Occipital lobe (tissue), 2 donors: ENCODE measurements around the gene TNFSF8. TPM values are rescaled to one million over a fixed set of nuclear protein-coding genes. Genes with fewer than 3 reads are reported as not detected.

Experiments used
- DNase-seq: peaks from one replicate; lab custom pipeline; 2025; lab: John Stamatoyannopoulos, UW
- total RNA-seq: library from RNA; depleted of rRNA; stranded (reverse); fragments of >200 nt; gene quantifications from one replicate; pipeline ENCODE4 v1.2.3, GENCODE V29; 2014

Gene TNFSF8
- total RNA-seq, 1 donor from 2014 or later = 1.1 TPM

DNA sequence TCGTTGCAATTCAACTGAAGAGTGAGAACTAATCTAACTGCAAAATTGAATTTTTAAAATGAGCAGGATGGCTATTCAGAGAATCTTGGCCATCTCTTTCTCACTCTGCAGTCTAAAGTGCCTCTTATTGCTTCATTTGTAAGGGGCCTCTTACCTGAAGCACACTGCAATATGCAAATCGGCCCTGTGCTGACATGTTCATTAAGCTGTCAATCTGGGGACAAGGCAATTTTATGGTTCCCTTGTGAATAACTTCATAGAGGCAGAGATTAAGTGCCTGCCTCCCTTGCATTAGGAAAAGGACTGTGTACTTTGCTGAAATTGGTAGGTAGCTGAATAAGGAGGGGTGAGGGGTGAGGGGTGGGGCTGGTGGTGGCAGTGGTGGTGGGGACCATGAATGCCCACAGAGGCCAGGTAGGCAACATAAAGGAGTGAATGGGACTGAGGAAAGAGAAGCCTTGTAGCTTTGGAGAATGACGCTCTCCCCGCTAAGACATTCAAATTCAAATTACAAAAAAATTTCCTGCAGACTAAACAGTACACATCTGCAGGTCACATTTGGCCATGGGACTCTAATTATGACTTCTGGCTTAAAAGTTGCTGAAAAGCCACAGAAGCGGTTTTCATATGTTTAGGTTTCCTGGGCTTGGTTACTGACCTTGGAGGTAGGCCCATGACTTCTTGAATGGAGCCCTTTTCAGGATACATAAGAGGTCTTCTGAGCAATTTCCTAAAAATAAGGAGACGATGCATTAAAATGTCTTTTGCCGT is 25.0 kb downstream of the TNFSF8 start:
- DNase-seq = no peak

DNA sequence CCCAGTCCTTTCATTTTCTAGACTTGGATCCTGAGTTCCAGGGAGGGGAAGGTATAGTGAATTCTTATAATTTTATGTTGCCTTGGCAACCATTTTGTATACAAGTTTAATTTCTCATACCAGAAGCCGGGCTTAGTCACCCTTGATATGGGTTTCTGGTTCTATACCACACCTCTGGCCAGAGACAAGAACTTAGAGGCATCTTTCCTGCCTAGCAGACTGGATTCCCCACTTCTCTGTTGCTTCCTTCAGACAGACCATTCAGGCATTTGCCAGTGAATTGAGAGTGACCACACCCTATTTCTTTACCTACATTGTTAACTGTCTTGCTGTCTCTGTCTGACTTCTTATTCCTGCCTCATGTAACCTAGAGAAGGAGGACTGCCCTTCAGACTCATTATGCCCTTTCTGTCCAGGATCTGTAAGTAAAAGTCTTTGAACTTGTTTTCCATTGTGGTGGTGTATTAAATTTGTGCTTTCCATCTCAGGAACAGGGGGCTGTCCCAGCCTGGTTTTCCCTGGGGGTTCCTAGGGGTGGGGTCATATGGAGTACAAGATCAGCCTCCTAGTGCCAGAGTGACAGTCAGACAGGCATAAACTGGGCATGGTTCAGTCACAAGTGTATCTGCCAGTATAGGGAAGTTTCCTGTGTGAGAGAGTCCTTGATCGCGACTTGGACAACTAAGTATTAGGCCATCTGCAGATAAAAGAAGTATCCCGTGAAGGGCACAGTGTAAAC is 27.4 kb downstream of the TNFSF8 start:
- DNase-seq = no peak

DNA sequence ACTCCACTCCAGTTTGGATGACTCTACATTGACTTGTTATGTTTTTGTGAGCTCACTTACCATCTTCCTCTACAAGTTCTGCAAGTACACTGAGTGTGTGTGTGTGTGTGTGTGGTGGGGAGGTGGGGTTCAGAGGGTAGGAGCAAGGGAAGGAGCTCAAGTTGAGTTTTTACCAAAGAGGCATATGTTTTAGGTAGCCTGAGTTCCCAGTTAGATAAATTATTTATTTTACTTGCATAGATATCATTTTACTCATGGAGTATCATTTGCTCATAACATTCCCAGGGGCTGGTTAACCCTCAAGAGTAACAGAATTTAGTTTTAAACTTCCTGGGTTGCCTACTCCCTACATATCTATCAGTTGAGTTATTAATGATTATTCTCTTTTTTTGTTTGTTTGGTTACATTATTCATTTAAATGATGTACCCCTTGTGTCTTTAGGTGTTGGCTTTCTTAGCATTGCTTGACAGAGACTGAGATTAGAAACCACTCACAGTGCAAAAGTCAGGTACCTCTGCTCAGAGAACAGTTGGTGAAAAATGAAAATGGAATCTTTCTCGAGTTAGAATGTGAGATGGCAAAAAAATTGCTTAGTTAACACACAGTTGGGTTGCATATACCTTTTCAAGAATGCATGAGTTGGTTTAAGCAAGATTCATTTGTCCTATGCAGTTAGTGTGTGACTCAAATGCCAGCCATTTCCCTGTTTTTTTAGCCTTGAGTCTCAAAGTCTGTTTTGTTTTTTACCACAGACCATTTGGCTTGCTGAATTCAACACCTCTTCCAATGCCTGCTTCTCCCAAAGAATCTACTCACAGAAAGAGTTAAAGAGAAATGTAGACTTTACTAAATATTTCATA is 29.2 kb downstream of the TNFSF8 start:
- DNase-seq = no peak

DNA sequence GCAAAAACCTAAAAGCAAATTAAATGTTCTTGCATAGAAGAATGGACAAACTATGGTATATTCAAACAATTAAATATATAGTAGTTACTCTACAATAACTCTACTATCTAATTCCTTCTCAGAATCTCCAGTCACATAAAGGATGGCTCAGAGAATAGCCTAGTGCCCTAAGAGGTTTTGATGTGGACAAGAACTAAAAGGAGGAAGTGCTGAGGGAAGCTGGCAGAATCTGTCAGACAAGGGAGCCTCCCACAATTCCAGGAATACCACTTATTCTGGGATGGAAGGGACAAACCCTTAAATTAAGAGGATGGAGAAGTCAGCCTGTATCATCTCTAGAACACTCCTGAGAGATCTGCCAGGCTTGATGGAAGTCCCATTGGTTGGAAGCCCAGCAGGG is 30.4 kb downstream of the TNFSF8 start:
- DNase-seq = no peak

DNA sequence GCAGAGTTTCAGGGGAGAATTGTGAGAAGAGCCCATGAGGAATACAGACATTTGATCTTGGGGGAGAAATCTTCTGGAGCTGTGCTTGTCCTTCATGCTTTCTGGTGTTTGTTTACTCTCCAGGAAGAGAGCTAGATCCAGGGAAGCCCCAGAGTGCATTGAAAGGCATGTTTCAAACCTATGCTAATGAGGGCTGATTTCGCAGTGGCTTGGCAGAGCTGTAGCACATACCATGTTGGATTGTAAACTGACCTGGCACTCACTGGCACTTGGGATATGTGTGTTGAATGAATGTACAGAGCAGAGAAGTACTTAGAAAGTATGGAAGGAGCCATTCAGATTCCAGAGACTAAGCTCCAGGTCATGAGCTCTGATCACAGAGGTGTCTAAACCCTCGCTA is 30.9 kb downstream of the TNFSF8 start:
- no peak for DNase-seq

DNA sequence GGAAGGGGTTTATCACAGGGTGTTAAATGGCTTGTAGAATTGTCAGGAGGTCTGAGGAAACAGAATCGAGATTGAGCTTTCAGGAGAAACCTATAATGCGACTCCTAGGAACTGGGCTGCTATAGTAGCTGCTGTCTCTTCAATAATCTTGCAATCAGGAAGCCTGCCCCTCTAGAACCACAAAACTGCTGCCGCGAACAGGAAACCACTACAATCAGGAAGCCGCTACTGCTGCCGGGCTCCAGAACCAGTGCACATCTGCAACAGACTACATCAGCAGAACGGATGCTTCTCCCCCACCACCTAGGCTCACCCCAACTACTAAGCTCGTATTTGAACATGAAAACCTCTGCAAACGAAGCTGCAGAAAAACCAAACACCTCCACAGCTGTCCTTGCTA is 31.6 kb downstream of the TNFSF8 start:
- no peak for DNase-seq

DNA sequence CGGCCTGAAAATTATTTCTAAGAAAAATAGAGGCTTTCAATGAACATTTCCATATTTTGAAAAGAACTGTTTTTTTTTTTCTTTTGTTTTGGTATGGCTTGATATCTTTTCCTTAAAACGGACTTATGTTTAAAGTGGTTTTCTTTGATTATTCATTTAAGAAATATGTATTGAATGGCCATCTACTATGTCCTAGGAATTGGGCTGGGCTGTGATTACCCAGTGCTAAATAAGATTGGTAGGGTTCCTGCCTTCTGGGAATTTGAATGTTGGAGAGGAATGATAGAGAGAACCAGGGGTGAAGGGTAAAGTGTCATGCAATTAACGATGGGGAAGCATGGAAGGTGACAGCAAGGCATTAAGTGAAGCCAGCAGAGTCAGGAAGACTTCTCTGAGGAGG is 33.2 kb downstream of the TNFSF8 start:
- no peak for DNase-seq

DNA sequence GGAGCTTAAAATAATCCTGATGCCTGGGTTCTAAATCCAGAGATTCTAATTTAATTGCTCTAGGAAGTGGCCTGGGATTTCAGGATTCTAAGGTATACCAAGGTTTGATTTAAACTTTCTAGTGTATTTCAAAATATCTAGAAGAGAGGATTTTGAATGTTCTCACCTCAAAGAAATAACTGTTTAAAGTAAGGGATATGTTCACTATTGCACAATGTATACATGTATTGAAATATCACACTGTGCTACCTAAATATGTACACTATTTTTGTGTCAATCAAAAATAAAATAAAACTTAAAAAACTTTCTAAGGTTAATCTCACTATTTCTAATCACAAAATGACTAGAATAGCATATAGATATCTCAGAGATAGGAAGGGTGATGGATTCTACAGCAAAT is 34.0 kb downstream of the TNFSF8 start:
- no peak for DNase-seq

DNA sequence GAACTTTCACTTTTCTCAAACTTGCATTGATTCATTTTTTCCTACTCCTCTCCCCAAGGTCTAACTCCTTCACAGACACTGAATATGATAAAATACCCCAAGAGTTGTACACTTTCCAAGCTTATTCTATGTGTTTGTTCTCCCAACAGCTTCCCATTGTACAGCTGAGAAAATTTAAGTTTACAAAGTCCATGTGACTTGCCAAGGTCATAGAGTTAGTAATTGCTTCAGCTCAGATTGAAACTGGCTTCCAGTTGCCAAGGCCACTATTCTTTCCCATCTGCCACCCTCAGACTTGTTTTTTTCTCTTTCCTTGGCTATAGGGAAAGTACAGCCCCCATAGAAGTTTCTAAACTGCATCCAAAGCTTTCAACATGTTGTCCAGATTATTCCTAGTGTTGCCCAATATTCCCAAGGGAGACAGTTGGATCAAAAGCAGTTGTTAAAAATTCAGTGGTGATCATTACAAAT is 34.8 kb downstream of the TNFSF8 start:
- DNase-seq = no peak

DNA sequence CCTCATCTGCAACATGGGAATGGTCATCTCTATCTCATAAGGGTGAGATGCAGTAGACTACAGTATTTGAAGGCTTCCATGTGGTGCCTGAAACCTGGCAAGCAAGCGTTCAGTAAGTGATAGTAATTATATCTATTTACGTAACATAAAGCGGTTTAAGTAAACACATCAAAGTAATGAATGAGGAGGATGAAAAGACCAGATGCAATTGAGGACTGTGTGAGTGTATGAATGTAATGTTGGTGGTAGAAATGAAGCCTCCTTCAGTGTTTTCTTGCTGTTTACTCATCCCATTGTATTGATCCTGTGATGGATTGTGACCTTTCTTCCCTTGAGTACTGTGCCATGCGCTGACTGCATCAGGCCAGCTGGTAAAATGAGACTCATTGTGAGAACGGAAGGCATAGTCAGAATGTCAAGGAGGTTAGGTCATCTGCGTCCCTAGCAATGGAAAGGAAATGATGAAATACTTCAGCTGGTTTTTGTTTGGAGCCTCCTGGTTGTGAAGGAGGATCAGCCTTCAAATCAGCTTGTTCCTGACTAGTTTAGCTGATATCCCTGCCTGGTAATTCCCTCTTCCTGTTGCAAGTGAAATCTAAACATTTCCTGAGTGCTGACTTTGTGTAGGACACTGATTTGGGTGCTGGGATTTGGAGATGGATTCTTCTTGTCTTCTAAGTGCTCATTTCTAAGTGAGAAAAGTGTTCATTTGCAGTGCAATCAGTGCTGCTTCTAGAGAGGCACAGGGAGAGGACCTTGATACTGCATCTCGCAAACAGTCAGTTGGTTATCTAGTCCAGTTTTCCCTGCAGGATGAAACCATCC is 35.6 kb downstream of the TNFSF8 start:
- DNase-seq = no peak

DNA sequence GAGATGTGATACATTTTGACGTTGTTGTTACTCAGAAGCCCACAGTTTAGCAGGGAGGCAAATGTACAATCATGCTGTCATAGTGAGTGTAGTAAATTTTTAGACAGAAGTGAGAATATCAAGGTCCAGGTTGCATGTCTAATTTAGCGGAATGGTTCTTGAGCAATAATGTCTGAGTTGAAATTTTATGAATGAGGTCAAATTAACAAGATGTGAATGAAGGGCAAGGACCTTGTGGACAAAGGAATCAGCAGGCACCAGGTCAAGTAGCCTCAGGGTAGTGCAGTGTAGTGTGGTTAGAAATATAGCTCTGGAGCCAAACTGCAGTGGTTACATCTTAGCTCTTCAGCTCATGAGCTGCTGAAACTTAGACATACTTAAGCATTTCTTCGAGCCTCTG is 36.2 kb downstream of the TNFSF8 start:
- no peak for DNase-seq

DNA sequence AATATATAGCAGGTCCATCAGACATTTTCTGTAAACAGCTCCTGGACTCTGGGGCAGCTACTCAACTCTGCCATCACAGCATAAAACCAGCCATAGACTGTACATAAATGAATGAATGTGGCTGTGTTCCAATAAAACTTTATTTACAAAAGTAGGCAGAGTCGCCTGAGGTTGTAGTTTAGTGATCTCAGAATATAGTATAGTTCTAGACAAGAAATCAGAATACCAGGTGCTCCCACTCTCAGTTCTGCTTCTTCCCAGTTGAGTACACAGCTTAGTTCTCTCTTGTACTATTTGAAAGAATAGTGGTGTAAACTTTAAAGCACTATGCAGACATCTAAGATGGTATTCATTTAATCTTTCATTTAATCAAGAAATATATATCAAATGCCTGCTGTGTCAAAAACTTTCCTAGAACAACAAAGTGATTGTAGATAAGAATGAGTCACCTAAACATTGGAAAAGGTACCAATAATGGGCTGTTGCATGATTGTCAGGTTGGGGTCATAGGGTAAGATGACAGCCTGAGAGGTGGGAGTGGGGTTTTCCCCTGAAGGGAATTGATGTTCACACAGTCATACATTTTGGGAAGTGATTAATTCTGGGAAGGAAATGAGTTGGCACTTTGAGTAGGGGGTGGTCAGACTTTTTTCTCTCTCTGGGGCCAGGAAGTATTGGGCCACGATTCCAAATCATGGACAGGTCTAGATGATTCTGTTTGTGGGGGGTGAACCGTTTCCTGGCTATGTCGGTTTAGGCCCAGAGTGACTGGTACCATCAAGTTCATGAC is 37.0 kb downstream of the TNFSF8 start:
- DNase-seq = no peak

DNA sequence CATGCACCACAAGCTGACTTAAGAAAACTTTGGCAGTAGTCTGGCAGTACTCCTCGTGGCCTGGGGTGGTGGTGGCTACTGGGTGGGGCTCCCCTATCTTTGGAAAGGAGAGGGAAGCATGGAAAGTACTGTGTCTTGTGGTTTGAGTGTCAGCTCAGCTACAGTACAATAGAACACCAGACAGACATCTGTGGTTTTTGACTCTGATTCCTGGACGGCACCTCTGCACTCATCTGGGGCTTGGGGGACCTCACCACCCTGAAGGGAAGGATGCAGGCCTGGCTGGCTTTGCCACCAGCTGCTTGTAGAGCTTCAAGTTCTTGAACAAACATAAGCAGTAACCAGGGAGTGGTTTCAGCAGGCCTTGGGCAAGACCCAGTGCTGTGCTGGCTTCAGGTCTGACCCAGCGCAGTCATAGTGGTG is 40.6 kb downstream of the TNFSF8 start:
- no peak for DNase-seq

DNA sequence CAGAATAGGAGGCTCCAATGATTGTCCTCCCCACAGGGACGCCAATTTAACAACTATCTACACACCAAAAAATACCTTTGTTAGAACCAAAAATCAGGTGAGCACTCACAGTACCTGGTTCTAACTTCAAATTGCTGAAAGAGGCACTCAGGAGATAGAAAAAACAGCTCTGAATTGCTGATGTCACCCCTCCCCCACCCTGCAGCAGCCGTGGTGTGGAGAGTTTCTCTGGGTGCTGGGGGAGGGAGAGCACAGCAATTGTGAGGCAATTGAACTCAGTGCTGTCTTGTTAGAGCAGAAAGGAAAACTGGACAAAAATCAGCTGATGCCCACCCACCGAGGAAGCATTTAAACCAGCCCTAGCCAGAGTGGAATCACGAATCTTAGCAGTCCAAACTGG is 41.8 kb downstream of the TNFSF8 start:
- no peak for DNase-seq

DNA sequence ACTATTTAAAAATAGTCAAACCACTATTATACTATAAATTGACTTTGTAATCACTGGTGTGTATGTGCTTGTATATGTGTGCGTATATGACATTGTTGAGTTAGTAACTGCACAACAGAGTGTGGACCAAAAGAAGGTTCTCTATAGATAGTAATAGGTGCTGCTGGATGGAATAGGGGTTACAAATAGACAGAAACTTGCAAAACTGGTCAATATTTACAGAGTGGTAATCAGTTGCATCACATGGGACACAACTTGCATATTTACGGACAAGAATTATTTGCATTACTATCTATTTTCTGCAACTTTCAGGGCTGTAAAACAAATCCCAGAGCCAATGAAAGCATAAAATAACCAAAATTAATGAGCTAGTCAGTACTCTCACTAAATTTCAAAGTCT is 42.4 kb downstream of the TNFSF8 start:
- no peak for DNase-seq

DNA sequence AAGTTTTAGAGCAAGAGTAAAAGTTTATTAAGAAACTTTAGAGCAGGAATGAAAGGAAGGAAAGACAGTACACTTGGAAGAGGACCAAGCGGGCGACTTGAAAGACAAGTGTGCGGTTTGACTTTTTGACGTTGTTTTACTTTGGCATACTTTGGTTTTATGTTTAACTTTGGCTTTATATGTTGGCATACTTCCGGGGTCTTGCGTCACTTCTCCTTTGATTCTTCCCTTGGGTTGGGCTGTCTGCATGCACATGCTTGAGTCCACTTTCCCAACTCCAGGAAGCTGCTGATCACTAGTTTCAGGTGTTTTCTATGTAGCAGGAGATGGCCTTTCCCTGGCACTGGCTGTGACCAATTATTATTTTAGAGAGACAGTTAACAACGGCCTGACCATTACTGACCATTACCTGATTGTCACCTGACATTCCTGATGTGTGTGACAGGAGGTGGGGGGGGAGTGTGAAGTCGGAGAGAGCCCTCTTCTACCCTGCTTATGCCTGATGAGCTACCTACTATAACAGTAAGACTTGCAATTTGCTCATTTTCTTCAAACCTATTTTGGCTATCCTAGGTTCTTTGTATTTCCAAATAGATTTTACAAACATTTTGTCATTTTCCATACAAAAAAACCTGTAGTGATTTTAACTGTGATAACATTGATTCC is 45.5 kb downstream of the TNFSF8 start:
- no peak for DNase-seq

DNA sequence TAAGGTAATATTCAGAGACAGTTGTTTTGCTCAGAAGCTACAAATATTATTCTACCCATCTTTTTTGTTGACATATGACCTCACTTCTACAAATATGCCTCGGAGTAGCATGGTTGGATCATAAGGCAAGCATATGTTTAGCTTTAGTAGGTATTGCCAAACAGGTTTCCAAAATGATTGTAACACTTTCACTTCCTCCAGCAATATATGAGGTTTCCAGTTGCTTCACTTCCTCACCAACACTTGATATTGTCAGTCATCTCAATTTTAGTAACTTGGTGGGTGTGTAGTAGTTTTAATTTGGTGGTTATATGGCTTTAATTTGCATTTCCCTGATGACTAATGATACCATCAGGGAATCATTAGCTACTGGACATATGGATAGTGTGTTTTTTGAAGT is 46.7 kb downstream of the TNFSF8 start:
- DNase-seq = no peak

DNA sequence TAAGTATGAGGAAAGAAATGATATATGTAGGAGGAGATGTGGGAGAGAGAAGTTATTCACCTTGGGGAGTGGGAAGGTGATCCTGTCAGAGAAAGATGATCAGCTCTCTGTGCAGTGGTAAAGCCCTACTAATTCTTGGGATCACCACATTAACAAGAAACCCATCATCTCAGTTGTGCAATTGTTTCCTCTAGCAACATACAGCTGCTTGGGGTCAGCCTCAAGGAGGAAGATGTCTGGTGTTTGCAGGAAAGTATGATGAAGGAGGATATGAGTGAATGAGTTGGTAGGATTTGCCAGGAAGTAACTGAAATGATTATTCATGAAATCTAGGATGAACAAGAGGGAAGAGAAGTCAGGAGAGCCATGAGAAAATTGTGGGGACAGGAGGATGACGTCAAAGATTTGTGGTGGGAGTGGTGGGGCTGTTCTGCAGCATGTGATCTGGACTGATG is 50.1 kb downstream of the TNFSF8 start:
- no peak for DNase-seq

DNA sequence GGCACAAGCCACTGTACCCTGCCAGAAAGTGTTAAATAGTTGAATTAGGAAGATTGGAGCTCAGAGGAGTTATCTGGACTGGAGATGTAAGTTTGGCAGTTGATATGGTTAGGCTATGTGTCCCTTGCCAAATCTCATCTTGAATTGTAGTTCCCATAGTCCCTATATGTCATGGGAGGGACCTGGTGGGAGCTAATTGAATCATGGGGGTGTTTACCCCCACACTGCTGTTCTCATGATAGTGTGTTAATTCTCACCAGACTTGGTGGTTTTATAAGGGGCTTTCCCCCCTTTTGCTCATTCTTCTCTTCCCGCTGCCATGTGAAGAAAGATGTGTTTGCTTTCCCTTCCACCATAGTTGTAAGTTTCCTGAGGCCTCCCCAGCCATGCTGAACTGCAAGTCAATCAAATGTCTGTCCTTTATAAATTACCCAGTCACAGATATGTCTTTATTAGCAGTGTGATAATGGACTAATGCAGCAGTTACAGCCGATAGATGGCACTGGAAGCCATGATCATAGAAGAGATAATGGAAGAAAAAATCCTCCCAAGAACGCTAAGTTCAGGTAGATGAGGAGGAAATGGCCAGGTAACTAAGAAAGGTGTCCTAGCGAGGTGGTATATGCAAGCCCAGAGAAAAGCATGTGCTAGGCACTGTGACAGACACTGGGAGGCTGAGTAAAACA is 51.4 kb downstream of the TNFSF8 start:
- no peak for DNase-seq
